WTC11 (cell line): ENCODE results near the gene CD3E.

Experiments used
- CREB1 ChIP-seq: sonication (generic); formaldehyde crosslinking; IDR thresholded peaks from 2 replicates; pipeline ENCODE4 v1.8.0; 2023; ENCODE audit warnings: mild to moderate bottlenecking, missing genetic modification reagents
- CTCF ChIP-seq: fragments of 200-600 bp; IDR thresholded peaks from 2 replicates; pipeline ENCODE4 v1.8.0; 2022; ENCODE audit warnings: antibody characterized with exemption
- HMGXB4 ChIP-seq: sonication (generic); formaldehyde crosslinking; IDR thresholded peaks from 2 replicates; pipeline ENCODE4 v1.8.1; 2023; ENCODE audit warnings: mild to moderate bottlenecking, moderate library complexity, missing genetic modification reagents
- NFYB ChIP-seq: sonication (generic); formaldehyde crosslinking; conservative IDR thresholded peaks from 2 replicates; pipeline ENCODE4 v1.8.0; 2022; ENCODE audit warnings: low read depth, missing genetic modification reagents
- TF ChIP-seq, protein P1 (sequence below): sonication (generic); formaldehyde crosslinking; IDR thresholded peaks from 2 replicates; pipeline ENCODE4 v1.8.1; 2022; ENCODE audit warnings: missing genetic modification reagents, borderline replicate concordance

DNA sequence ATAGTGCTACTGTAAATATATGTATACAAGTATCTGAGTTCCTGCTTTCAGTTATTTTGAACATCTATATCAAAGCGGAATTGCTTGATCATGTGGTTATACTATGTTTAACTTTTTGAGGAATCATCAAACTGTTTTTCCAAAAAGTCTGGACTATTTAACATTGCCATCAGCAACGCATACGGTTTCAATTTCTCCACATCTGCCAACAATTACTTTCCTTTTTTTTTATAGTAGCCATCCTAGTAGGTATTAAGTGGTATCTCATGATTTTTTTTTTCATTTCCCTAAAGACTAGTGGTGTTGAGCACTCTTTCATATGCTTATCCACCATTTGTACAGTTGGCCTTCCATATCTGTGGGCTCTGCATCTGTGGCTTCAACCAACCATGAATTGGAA, 53.5 kb downstream of the CD3E start:
- TF ChIP-seq HMGXB4 (CRISPR knock-in tag): no peak
- no peak for TF ChIP-seq CTCF
- TF ChIP-seq, protein P1, sequence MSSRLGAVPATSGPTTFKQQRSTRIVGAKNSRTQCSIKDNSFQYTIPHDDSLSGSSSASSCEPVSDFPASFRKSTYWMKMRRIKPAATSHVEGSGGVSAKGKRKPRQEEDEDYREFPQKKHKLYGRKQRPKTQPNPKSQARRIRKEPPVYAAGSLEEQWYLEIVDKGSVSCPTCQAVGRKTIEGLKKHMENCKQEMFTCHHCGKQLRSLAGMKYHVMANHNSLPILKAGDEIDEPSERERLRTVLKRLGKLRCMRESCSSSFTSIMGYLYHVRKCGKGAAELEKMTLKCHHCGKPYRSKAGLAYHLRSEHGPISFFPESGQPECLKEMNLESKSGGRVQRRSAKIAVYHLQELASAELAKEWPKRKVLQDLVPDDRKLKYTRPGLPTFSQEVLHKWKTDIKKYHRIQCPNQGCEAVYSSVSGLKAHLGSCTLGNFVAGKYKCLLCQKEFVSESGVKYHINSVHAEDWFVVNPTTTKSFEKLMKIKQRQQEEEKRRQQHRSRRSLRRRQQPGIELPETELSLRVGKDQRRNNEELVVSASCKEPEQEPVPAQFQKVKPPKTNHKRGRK (CRISPR knock-in tag): no peak
- TF ChIP-seq NFYB: no peak
- TF ChIP-seq CREB1 (CRISPR knock-in tag): no peak
